Stimulated activated CD4-positive, alpha-beta T cell treated with anti-CD3 and anti-CD28 coated beads, Interleukin-4, amount 100 ng/mL, for 4 hours (primary cell): Measurements from ENCODE around the gene TPRN.
A peak's percentile ranks its signal among the peaks of the same experiment; 100 is the strongest.

Experiments
- DNase-seq, 2 experiments: peaks; one replicate each; pipeline ENCODE4 v3.0.0-alpha.2; 2020

The TPRN gene

GRCh38 chr9:137206602-137207001 is 6.1 kb upstream of the TPRN start:
- DNase-seq = no peak

- peak; percentile 88 to 94 for DNase-seq
Measured at GRCh38 chr9:137205126-137206069, 4.9 kb upstream of the TPRN start, which contains the start of the genes NDOR1 and TMEM203. Gene NDOR1, plus strand, starts transcription at chr9:137205700. Its CDS starts 78 bp downstream, at chr9:137205778. Gene TMEM203, minus strand, starts transcription at chr9:137205648. Its CDS starts 234 bp downstream, at chr9:137205414.

- no peak for DNase-seq
Measured at GRCh38 chr9:137204731-137205125, 4.2 kb upstream of the TPRN start.

GRCh38 chr9:137202966-137203365 is 2.4 kb upstream of the TPRN start:
- no peak for DNase-seq

- no peak for DNase-seq
Measured at GRCh38 chr9:137201205-137201868, 796 bp upstream of the TPRN start.

GRCh38 chr9:137199411-137200121 is 975 bp downstream of the TPRN start:
- DNase-seq = no peak

- no peak for DNase-seq
Measured at GRCh38 chr9:137198902-137199283, 1.6 kb downstream of the TPRN start.

GRCh38 chr9:137198051-137198901 is 2.3 kb downstream of the TPRN start:
- DNase-seq = no peak

- DNase-seq = no peak
Measured at GRCh38 chr9:137195525-137196220, 4.9 kb downstream of the TPRN start.

- DNase-seq = no peak
Measured at GRCh38 chr9:137194909-137195308, 5.6 kb downstream of the TPRN start.

GRCh38 chr9:137194388-137194787 is 6.2 kb downstream of the TPRN start:
- no peak for DNase-seq

GRCh38 chr9:137193771-137194170 is 6.8 kb downstream of the TPRN start:
- DNase-seq = no peak

GRCh38 chr9:137192859-137193258 is 7.7 kb downstream of the TPRN start:
- no peak for DNase-seq

GRCh38 chr9:137192448-137192780 is 8.1 kb downstream of the TPRN start:
- DNase-seq = no peak

GRCh38 chr9:137191691-137192447 is 8.7 kb downstream of the TPRN start:
- no peak for DNase-seq

GRCh38 chr9:137191245-137191644 is 9.3 kb downstream of the TPRN start:
- no peak for DNase-seq

- no peak for DNase-seq
Measured at GRCh38 chr9:137190315-137190856, 10.2 kb downstream of the TPRN start.

GRCh38 chr9:137189297-137190295 is 10.9 kb downstream of the TPRN start:
- no peak for DNase-seq
